ENCODE results near the gene TUSC7.

The TUSC7 gene

GRCh38 chr3:116759316-116759715, 49.7 kb downstream of the TUSC7 start:
- H3K27ac ChIP-seq = no peak overlapping the region
- H3K4me3 ChIP-seq = no peak overlapping the region

Data from skin epidermis (tissue), 12 donors.